GM12873 (cell line): ENCODE data around the gene LEFTY2.

Source experiments
- TF ChIP-seq, protein P1 (sequence below): IDR thresholded peaks from 2 replicates; pipeline ENCODE4 v1.5.1; 2012; ENCODE audit warnings: low read depth, mild to moderate bottlenecking, moderate library complexity, low read length, control low read depth; ENCODE audit not compliant: insufficient read depth; ENCODE audit errors: missing control alignments

LEFTY2 gene

DNA sequence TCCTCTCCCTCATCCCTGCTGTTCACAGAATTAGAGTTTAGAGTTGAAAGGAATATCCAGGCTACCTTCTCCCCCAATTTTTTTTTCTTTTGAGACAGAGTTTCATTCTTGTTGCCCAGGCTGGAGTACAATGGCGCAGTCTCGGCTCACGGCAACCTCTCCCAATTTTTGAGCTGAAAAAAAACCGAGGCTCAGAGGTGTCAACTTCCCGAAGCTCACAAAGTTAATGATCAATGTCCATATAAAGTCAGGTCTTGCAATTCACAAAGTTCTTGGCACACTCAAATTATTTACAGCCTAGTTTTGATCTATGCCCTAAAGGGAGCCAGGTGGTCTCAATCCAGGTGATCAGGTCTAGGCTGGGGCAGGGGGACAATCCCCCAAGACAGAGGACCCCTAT, 51.3 kb downstream of the LEFTY2 start:
- TF ChIP-seq, protein P1, sequence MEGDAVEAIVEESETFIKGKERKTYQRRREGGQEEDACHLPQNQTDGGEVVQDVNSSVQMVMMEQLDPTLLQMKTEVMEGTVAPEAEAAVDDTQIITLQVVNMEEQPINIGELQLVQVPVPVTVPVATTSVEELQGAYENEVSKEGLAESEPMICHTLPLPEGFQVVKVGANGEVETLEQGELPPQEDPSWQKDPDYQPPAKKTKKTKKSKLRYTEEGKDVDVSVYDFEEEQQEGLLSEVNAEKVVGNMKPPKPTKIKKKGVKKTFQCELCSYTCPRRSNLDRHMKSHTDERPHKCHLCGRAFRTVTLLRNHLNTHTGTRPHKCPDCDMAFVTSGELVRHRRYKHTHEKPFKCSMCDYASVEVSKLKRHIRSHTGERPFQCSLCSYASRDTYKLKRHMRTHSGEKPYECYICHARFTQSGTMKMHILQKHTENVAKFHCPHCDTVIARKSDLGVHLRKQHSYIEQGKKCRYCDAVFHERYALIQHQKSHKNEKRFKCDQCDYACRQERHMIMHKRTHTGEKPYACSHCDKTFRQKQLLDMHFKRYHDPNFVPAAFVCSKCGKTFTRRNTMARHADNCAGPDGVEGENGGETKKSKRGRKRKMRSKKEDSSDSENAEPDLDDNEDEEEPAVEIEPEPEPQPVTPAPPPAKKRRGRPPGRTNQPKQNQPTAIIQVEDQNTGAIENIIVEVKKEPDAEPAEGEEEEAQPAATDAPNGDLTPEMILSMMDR: no peak

DNA sequence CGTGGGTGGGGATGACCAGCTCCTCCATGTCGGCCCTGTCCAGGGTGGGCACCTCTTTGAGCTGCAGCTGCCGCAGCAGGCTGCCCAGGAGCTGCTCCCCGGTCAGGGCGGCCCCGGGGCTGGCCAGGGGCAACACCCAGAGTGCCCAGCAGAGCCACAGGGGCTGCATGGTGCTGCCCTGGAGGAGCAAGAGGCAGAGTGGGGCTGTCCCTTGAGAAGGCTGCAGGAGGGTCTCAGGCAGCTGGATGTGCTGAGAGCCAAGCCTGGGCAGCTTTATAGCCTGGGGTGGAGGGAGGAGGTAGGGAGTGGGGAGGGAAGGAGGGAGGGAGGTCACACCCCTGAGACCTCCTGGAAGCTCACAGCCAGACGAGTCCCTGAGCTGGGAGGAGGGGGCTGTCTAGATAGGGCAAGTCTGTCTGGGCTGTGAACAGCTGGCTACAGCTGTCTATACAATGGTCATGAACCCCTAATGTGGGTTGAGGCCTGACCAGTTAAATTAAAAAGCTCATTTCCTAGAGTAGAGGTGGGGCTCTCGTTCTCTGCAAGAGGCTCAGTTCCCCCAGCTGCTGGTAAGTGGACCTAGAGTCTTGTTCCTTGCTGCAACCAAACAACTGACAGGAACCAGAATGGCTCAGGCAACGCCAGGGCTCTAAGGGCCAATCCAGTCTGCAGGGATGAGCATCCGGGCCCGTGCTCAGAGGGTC, 52.0 kb downstream of the LEFTY2 start, which contains the start of gene LEFTY1:
TSS of gene LEFTY1 (minus strand) at position 249 of the 704 bp plus-strand sequence. CDS start at position 169, 80 bp downstream.
- TF ChIP-seq, protein P1: no peak

DNA sequence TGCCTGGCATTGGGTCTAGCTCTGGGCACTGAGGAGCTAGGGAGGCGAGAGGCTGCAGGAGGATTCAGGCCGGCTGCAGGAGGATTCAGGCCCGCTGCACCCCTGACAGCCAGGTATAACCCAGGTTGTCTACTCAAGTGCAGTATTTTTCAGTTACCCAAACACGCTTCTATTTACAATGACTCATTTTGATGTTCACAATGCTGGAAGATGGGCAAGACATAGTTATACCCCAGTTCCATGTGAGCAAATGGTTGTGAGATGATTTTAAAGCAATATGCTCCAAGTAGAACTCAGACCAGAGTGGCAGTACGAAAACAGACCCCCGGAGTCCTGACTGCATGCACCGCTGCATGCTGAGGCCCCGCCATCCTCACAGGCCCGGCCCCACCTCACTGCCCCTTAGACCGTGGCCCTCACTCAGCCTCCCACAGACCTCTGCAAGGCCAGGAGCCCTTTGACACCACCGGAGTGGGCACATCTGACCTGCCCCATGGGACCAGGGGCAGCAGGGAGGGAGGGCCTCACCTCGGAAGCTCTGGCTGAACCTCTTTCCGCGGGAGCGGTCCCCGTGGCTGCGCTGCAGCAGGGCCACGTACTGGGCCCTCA, 52.6 kb downstream of the LEFTY2 start:
- TF ChIP-seq, protein P1: no peak

DNA sequence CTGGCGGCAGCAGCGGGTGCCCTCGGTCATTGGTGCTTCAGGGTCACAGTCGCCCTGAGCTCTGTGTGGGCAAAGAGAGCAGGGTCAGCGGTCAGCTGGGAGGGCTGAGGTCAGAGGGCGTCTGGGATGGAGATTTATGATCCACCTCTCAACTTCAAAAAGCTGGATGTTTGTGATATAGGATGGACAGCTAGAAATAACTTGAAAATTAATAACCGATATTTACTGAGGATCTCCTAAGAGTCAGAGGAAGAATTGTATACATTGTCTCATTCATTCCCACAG, 54.0 kb downstream of the LEFTY2 start:
- TF ChIP-seq, protein P1: no peak
